PFSK-1 (cell line): ENCODE measurements around the gene PTPRQ.

ENCODE experiments used
- FOXP2 ChIP-seq: optimal IDR thresholded peaks from 2 replicates; pipeline ENCODE3; 2011; ENCODE audit warnings: borderline replicate concordance, control low read depth, inconsistent platforms; ENCODE audit not compliant: insufficient read depth; ENCODE audit errors: extremely low read length, extremely low read depth
- POLR2AphosphoS5 ChIP-seq: IDR thresholded peaks from 2 replicates; pipeline ENCODE4 v1.6.1; 2012; ENCODE audit warnings: low read depth, mild to moderate bottlenecking, control low read depth, low read length, moderate library complexity
- REST ChIP-seq, 2 experiments: IDR thresholded peaks; 2 replicates each; pipeline versions ENCODE4 v1.6.1 to v1.8.0; 2011 to 2012; ENCODE audit warnings: low read depth in 2 of 2, low read length in 2 of 2, control low read depth in 1 of 2, inconsistent platforms in 1 of 2, mild to moderate bottlenecking in 1 of 2, moderate library complexity in 1 of 2; ENCODE audit not compliant: insufficient read depth in 1 of 2
- SIN3A ChIP-seq: IDR thresholded peaks from 2 replicates; pipeline ENCODE4 v1.6.1; 2012; ENCODE audit warnings: mild to moderate bottlenecking, low read length, moderate library complexity, borderline replicate concordance; ENCODE audit not compliant: insufficient read depth
- TAF1 ChIP-seq: IDR thresholded peaks from 2 replicates; pipeline ENCODE4 v1.6.1; 2012; ENCODE audit warnings: low read length, control low read depth, borderline replicate concordance; ENCODE audit not compliant: insufficient read depth

Gene PTPRQ

GRCh38 chr12:80491166-80491565, 47.1 kb downstream of the PTPRQ start:
- TF ChIP-seq POLR2AphosphoS5 (no peak), REST (IDR thresholded peaks at IDR 0.05; ENCODE audit: insufficient read depth in 1 of 2, low read depth in 2 of 2, low read length in 2 of 2) (no peak), FOXP2 (no peak), TAF1 (no peak), SIN3A (no peak)

- TF ChIP-seq REST (IDR thresholded peaks at IDR 0.05; ENCODE audit: insufficient read depth in 1 of 2, low read depth in 2 of 2, low read length in 2 of 2), result no peak
- no peak for TF ChIP-seq POLR2AphosphoS5
- TF ChIP-seq TAF1, result no peak
- TF ChIP-seq FOXP2, result no peak
- TF ChIP-seq SIN3A, result no peak
These were observed 49.4 kb downstream of the PTPRQ start for GRCh38 chr12:80493466-80493865.

- no peak for TF ChIP-seq FOXP2
- no peak for TF ChIP-seq TAF1
- no peak for TF ChIP-seq REST (IDR thresholded peaks at IDR 0.05; ENCODE audit: insufficient read depth in 1 of 2, low read depth in 2 of 2, low read length in 2 of 2)
- no peak for TF ChIP-seq POLR2AphosphoS5
- no peak for TF ChIP-seq SIN3A
These were observed 50.8 kb downstream of the PTPRQ start for GRCh38 chr12:80494836-80495235.

- TF ChIP-seq FOXP2, result no peak
- TF ChIP-seq TAF1, result no peak
- no peak for TF ChIP-seq POLR2AphosphoS5
- no peak for TF ChIP-seq REST (IDR thresholded peaks at IDR 0.05; ENCODE audit: insufficient read depth in 1 of 2, low read depth in 2 of 2, low read length in 2 of 2)
- no peak for TF ChIP-seq SIN3A
These were observed 54.2 kb downstream of the PTPRQ start for GRCh38 chr12:80498059-80498728.
